HepG2 (cell line): ENCODE results near the gene ST6GALNAC4. TPM values are rescaled to one million over a fixed set of nuclear protein-coding genes. Genes with fewer than 3 reads are reported as not detected.
A peak's percentile ranks its signal among the peaks of the same experiment; 100 is the strongest.

Experiments
- ATAC-seq: fragments of 200-7000 bp; cut with Tn5 transposase; 3 replicates; pipeline ENCODE4 v1.9.1; 2020; ENCODE audit warnings: mild to moderate bottlenecking, moderate library complexity
- BruUV-seq: library from RNA; stranded (reverse); fragments of 400-500 nt; replicated peaks from 2 replicates; lab custom pipeline; 2021; lab: Mats Ljungman, UMichigan
- CTCF ChIA-PET: fragments of 300-600 bp; formaldehyde crosslinking; extraction: SDS; loops from one replicate; lab custom pipeline; 2021; ENCODE audit warnings: low total read pairs, inconsistent platforms, low intra/inter-chr PET ratio; lab: Yijun Ruan, JAX
- POLR2A ChIA-PET: fragments of 350-600 bp; sonication (Branson Sonifier 250); formaldehyde crosslinking; loops from one replicate; lab custom pipeline; 2020; ENCODE audit warnings: antibody characterized with exemption, inconsistent platforms; lab: Yijun Ruan, JAX
- DNase-seq: peaks from one replicate; pipeline ENCODE4 v3.0.0-alpha.2; 2015; ENCODE audit warnings: low spot score
- FAIRE-seq: peaks from 3 replicates; lab custom pipeline; 2011; peaks lifted over from hg19 to GRCh38; lab: Jason Lieb, UNC
- H2AFZ ChIP-seq: one replicate; pipeline ENCODE4 v1.6.1; 2011; ENCODE audit warnings: low read length, inconsistent platforms
- H3K27ac ChIP-seq: fragments of 300-600 bp; 3 replicates; pipeline ENCODE4 v1.8.0; 2011; ENCODE audit warnings: mixed run types, mild to moderate bottlenecking, mixed read lengths, low read length, inconsistent platforms; ENCODE audit not compliant: insufficient read depth; ENCODE audit errors: extremely low read length
- H3K27me3 ChIP-seq, 2 experiments: fragments of 200-600 bp in 1 of 2; 2 replicates in 1 of 2; 3 replicates in 1 of 2; pipeline versions ENCODE4 v1.6.0 to v1.8.0; 2011; ENCODE audit warnings: low read length in 2 of 2, mild to moderate bottlenecking in 2 of 2, moderate library complexity in 2 of 2, inconsistent platforms in 1 of 2; ENCODE audit not compliant: insufficient read depth in 2 of 2, control insufficient read depth in 1 of 2
- H3K36me3 ChIP-seq, 2 experiments: fragments of 200-600 bp in 1 of 2; replicated peaks in 1 of 2; 2 replicates in 1 of 2; 3 replicates in 1 of 2; pipeline versions ENCODE4 v1.5.1 to v1.8.0; 2011; ENCODE audit warnings: low read length in 2 of 2, inconsistent platforms in 1 of 2; ENCODE audit not compliant: insufficient read depth in 2 of 2, control insufficient read depth in 1 of 2
- H3K4me1 ChIP-seq: 2 replicates; pipeline ENCODE4 v1.5.1; 2012; ENCODE audit warnings: low read length, inconsistent platforms; ENCODE audit not compliant: insufficient read depth
- H3K4me2 ChIP-seq: 2 replicates; pipeline ENCODE4 v1.6.0; 2011; ENCODE audit warnings: low read depth, low read length, inconsistent platforms
- H3K4me3 ChIP-seq, 3 experiments: fragments of 200-600 bp in 1 of 3; sonication (generic), shearing (Covaris generic) in 1 of 3; replicated peaks in 1 of 3; 2 replicates each; pipeline ENCODE4 v1.5.1; 2011 to 2016; ENCODE audit warnings: low read length in 3 of 3, inconsistent platforms in 2 of 3, low read depth in 2 of 3, mild to moderate bottlenecking in 2 of 3, control low read depth in 1 of 3, mixed read lengths in 1 of 3; ENCODE audit not compliant: insufficient read depth in 1 of 3
- H3K79me2 ChIP-seq: one replicate; pipeline ENCODE4 v1.6.1; 2011; ENCODE audit warnings: low read length, inconsistent platforms; ENCODE audit not compliant: insufficient read depth
- H3K9ac ChIP-seq: 2 replicates; pipeline ENCODE4 v1.6.0; 2011; ENCODE audit warnings: mild to moderate bottlenecking, low read depth, low read length, inconsistent platforms; ENCODE audit not compliant: insufficient read depth
- H3K9me3 ChIP-seq: 2 replicates; pipeline ENCODE4 v1.5.1; 2012; ENCODE audit warnings: mild to moderate bottlenecking, low read length
- H4K20me1 ChIP-seq: 2 replicates; pipeline ENCODE4 v1.6.0; 2011; ENCODE audit warnings: inconsistent platforms, mild to moderate bottlenecking, low read length, moderate library complexity; ENCODE audit not compliant: insufficient read depth
- CREM ChIP-seq, 2 experiments: sonication (generic) in 1 of 2; formaldehyde crosslinking in 1 of 2; IDR thresholded peaks; 2 replicates each; pipeline versions ENCODE4 v1.4.0 to v1.6.1; 2016 to 2020; ENCODE audit warnings: antibody characterized with exemption in 1 of 2, mild to moderate bottlenecking in 1 of 2, missing genetic modification reagents in 1 of 2
- GATAD2A ChIP-seq: IDR thresholded peaks from 2 replicates; pipeline ENCODE4 v1.6.1; 2016
- JUNB ChIP-seq: sonication (generic); formaldehyde crosslinking; IDR thresholded peaks from 2 replicates; pipeline ENCODE4 v1.8.0; 2022; ENCODE audit warnings: missing genetic modification reagents, mild to moderate bottlenecking, borderline replicate concordance
- KMT2A ChIP-seq: sonication (generic); formaldehyde crosslinking; IDR thresholded peaks from 2 replicates; pipeline ENCODE4 v1.4.0; 2020; ENCODE audit warnings: missing genetic modification reagents
- MYC ChIP-seq: sonication (generic); formaldehyde crosslinking; IDR thresholded peaks from 2 replicates; pipeline ENCODE4 v1.9.0; 2021; ENCODE audit warnings: missing genetic modification reagents, borderline replicate concordance
- MZF1 ChIP-seq: sonication (generic); formaldehyde crosslinking; IDR thresholded peaks from 2 replicates; pipeline ENCODE4 v1.8.1; 2023; ENCODE audit warnings: mild to moderate bottlenecking, missing genetic modification reagents, borderline replicate concordance
- NONO ChIP-seq, 2 experiments: fragments of 450-650 bp in 1 of 2; sonication (generic) in 1 of 2; formaldehyde crosslinking in 1 of 2; IDR thresholded peaks in 1 of 2; conservative IDR thresholded peaks in 1 of 2; 2 replicates each; pipeline versions ENCODE4 v1.6.1 to v1.8.0; 2017 to 2022; ENCODE audit warnings: mild to moderate bottlenecking in 1 of 2, missing genetic modification reagents in 1 of 2, moderate library complexity in 1 of 2
- PAXIP1 ChIP-seq: sonication (generic); formaldehyde crosslinking; conservative IDR thresholded peaks from 2 replicates; pipeline ENCODE4 v1.4.0; 2020; ENCODE audit warnings: mild to moderate bottlenecking, missing genetic modification reagents, moderate library complexity
- SSRP1 ChIP-seq: IDR thresholded peaks from 2 replicates; pipeline ENCODE4 v1.6.1; 2016; ENCODE audit warnings: control low read depth
- ZBED4 ChIP-seq: sonication (generic); formaldehyde crosslinking; IDR thresholded peaks from 2 replicates; pipeline ENCODE4 v1.4.0; 2020; ENCODE audit warnings: missing genetic modification reagents, borderline replicate concordance
- ZNF331 ChIP-seq: sonication (generic); formaldehyde crosslinking; IDR thresholded peaks from 2 replicates; pipeline ENCODE4 v1.4.0; 2020; ENCODE audit warnings: missing genetic modification reagents
- ZNF788 ChIP-seq: sonication (generic); formaldehyde crosslinking; IDR thresholded peaks from 2 replicates; pipeline ENCODE4 v1.5.0; 2020; ENCODE audit warnings: mild to moderate bottlenecking, missing genetic modification reagents, borderline replicate concordance
- WGBS: methylation state at CpG from one replicate; pipeline ENCODE4 v1.1.6; 2017; ENCODE audit warnings: low lambda C conversion rate; 5-methylcytosine and 5-hydroxymethylcytosine counted together
- in situ Hi-C: cut with HindIII; loops from 2 replicates; pipeline ENCODE4 v1.10.0; 2017; ENCODE audit warnings: low pct_unique_long_range_greater_than_20kb; ENCODE audit not compliant: extremely low pct_ligation_motif_present
- intact Hi-C: fragments of 100-400 bp; cut with micrococcal nuclease; formaldehyde crosslinking; loops from one replicate; pipeline ENCODE4 v1.10.0; 2022; ENCODE audit not compliant: unreplicated experiment
- polyA plus RNA-seq, 8 experiments: library from polyadenylated mRNA; depleted of rRNA in 3 of 8; stranded (reverse) in 7 of 8; unstranded in 1 of 8; fragments of >200 nt; fragmentation: Illumina TruSeq in 4 of 8; extraction: Trizol in 4 of 8; gene quantifications; 2 replicates each; pipeline versions ENCODE4 v1.2.1 to v1.2.3, GENCODE V29; 2011 to 2016; ENCODE audit warnings: low read depth in 4 of 8, missing spikeins in 1 of 8, mixed read lengths in 1 of 8; ENCODE audit not compliant: insufficient read depth in 1 of 8
- total RNA-seq, 5 experiments: library from RNA; depleted of rRNA; stranded (reverse); fragments of >200 nt; fragmentation: Illumina TruSeq; extraction: Trizol; gene quantifications; 2 replicates each; pipeline ENCODE4 v1.2.3, GENCODE V29; 2016; ENCODE audit warnings: low read depth in 1 of 5

The ST6GALNAC4 gene
- total and polyA plus RNA-seq, 2 of the 13 experiments (the other 11 are each of a cell fraction or from before 2014, with no cell fraction given) = 18.8 to 27.7 TPM

GRCh38 chr9:127943731-127944144 lies 26.9 kb upstream of the ST6GALNAC4 start (continued):
- peak; percentile 46 for TF ChIP-seq ZNF331
- TF ChIP-seq CREM (IDR thresholded peaks at IDR 0.05) = no peak
- no peak for TF ChIP-seq CREM (CRISPR knock-in tag; IDR thresholded peaks at IDR 0.05)
- peak; percentile 27; the same call in 1 of the 2 replicates for TF ChIP-seq ZNF788 (CRISPR knock-in tag)
- TF ChIP-seq GATAD2A (CRISPR knock-in tag) = peak; percentile 50; the same call in 1 of the 2 replicates
- TF ChIP-seq, all 625 proteins: peak for 49

GRCh38 chr9:127943011-127943662 lies 26.3 kb upstream of the ST6GALNAC4 start:
- H3K27me3 ChIP-seq = no peaks in the 10 kb centered on the region
- no TSS peak for BruUV-seq
- in situ Hi-C loops (no loop called here), intact Hi-C loops (loop anchor here (2.0 to 10.0 kb wide), 3 partner anchors 34 to 172 kb away; no protein-coding TSS in a partner anchor)
- peaks cover 22% of the 10 kb centered on the region for H3K79me2 ChIP-seq
- FAIRE-seq (no peak), ATAC-seq (no peak), DNase-seq (no peak)
- no peak overlapping the region for H3K4me3 ChIP-seq
- no peak overlapping the region for H3K9ac ChIP-seq
- no peaks in the 10 kb centered on the region for H3K9me3 ChIP-seq
- 96% methylated on average over 9 of the region's 14 CpGs for WGBS
- peaks cover 7% of the 10 kb centered on the region for H4K20me1 ChIP-seq
- H3K4me1 ChIP-seq = peaks cover 43% of the 10 kb centered on the region
- CTCF ChIA-PET = interaction anchor here (1.1 to 2.9 kb wide), 4 partner anchors 9 to 92 kb away, joined by 3 to 28 read pairs (median 7); no protein-coding TSS in a partner anchor
- H3K27ac ChIP-seq = no peak overlapping the region
- peaks cover 21 to 58% of the 10 kb centered on the region in 2 experiments; a peak in 4 of 5 replicates for H3K36me3 ChIP-seq
- no peak overlapping the region for H2AFZ ChIP-seq
- no peak overlapping the region for H3K4me2 ChIP-seq
- POLR2A ChIA-PET = interaction anchor here (1.0 to 1.9 kb wide), 3 partner anchors 9 to 38 kb away, joined by 3 to 6 read pairs (median 3); no protein-coding TSS in a partner anchor
- TF ChIP-seq ZBED4 (no peak), SSRP1 (CRISPR knock-in tag) (0 out of 2 replicates have a peak, but pooled peaks have one; percentile 9), NONO (IDR thresholded peaks at IDR 0.05) (no peak), NONO (CRISPR knock-in tag; conservative IDR thresholded peaks at IDR 0.05) (peak; percentile 9; the same call in 1 of the 2 replicates), MZF1 (CRISPR knock-in tag) (0 out of 2 replicates have a peak, but pooled peaks have one; percentile 3), JUNB (CRISPR knock-in tag) (0 out of 2 replicates have a peak, but pooled peaks have one; percentile 15), PAXIP1 (CRISPR knock-in tag) (no peak), MYC (CRISPR knock-in tag) (0 out of 2 replicates have a peak, but pooled peaks have one; percentile 13), KMT2A (0 out of 2 replicates have a peak, but pooled peaks have one; percentile 6)
